Measurements from ENCODE around the gene NECAB2.

NECAB2 gene

DNA sequence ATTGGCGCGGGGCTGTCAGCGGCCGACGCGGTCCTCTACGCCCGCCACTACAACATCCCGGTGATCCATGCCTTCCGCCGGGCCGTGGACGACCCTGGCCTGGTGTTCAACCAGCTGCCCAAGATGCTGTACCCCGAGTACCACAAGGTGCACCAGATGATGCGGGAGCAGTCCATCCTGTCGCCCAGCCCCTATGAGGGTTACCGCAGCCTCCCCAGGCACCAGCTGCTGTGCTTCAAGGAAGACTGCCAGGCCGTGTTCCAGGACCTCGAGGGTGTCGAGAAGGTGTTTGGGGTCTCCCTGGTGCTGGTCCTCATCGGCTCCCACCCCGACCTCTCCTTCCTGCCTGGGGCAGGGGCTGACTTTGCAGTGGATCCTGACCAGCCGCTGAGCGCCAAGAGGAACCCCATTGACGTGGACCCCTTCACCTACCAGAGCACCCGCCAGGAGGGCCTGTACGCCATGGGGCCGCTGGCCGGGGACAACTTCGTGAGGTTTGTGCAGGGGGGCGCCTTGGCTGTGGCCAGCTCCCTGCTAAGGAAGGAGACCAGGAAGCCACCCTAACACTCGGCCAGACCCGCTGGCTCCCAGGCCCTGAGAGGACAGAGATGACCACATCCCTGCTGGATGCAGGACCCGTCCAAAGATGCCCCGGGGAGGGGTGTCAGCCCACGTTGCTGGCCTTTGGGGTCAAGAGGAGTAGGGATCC is 2.4 kb upstream of the NECAB2 start:
- DNase-seq (ENCODE audit: low read depth in 1 of 2, low spot score in 1 of 2): no peak

DNA sequence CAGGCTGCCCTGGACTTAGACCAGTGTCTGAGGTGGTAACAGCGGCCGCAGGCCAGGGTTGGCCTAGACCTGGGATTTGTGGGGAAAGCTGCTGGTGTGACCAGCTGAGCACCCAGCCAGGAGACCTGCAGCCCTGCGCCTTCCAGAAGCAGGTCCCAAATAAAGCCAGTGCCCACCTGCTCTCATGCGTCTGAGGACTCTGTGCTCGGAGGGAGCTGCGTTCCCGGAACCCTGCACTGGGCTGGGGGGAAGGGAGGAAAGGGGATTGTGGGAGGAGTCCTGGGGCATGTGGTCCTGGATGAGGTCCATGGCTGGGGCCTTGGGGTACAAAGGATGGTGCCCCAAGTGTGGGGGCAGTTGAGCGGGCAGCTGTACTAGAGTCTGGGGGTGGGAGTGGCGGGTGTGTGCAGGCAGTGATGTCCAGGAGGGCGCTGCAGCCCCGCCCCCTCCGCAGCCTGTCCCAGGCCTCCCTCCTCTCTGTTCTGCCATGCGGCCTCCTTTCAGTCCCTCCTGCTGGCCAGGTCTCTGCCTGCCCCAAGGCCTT is 1.8 kb upstream of the NECAB2 start:
- DNase-seq (ENCODE audit: low read depth in 1 of 2, low spot score in 1 of 2): no peak

DNA sequence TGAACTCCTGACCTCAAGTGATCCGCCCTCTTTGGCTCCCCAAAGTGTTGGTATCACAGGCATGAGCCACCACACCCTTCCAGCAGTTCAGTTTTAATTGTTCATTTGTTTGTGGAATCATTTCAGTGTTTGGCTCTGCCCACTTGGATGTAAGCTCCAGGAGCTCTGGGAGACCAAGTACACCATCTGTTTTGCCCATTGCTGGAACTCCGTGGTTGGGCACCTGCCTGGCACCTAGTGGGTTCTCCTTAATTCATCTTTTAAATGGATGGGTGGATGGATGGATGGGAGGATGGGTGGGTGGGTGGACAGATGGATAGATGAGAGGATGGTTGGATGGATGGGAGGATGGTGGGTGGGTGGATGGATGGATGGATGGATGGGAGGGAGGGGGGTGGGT is 953 bp upstream of the NECAB2 start:
- no peak for DNase-seq (ENCODE audit: low read depth in 1 of 2, low spot score in 1 of 2)

DNA sequence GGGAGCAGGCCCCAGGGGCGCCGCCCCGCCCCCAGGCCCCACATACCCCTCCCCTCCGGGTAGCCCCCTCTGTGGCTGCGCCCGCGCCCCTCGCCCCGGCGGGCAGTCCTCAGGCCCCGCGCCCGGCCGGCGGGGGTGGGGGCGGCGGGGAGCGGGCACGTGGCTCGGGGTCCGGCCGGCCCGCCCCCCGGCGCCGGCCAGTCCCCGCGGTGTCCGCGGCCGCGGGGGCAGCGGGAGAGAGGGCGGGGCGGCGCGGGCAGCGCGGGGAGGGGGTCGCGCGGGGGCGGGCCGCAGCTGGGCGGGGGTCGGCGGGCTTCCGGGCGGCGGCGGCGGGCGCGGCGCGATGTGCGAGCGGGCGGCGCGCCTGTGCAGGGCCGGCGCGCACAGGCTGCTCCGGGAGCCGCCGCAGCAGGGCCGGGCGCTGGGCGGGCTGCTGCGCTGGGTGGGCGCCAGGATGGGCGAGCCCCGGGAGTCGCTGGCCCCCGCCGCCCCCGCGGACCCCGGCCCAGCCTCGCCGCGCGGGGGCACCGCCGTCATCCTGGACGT is 335 bp downstream of the NECAB2 start:
- DNase-seq (ENCODE audit: low read depth in 1 of 2, low spot score in 1 of 2): no peak

DNA sequence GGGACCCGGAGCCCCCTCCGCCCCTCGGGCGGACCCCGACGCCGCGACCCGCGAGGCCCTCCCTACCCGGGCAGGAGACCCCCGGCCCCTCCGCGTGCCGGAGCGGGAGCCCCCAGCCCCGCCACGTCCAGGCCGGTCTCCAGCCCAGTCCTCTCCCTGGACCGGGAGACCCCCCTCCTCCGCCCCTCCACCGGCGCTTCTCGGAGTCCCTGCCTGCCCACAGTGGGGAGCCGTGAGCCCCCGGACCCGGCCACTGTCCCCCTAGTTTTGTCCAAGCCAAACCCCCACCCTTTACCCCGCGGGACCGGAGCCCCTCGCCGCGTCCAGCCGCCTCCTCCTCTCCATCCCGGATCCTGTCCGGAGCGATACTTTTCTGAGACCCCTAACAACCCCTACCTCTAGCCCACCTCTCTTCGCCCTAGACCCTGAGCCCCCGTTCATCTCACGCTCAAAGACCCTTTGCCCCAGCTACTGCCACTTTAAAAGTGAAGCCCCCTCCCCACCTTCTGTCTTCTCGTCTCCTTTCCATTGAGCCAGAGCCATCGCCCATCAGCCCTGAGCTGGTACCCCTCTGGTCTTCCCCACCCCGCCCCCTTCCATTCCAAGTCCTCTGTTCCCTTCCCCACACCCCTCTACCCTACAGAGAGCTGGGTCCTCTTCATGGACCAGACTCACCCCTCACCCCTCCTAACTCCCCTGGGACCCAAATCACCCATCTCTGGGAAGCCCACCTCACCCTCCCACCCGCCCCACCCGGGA is 1.0 kb downstream of the NECAB2 start:
- DNase-seq (ENCODE audit: low read depth in 1 of 2, low spot score in 1 of 2): no peak

DNA sequence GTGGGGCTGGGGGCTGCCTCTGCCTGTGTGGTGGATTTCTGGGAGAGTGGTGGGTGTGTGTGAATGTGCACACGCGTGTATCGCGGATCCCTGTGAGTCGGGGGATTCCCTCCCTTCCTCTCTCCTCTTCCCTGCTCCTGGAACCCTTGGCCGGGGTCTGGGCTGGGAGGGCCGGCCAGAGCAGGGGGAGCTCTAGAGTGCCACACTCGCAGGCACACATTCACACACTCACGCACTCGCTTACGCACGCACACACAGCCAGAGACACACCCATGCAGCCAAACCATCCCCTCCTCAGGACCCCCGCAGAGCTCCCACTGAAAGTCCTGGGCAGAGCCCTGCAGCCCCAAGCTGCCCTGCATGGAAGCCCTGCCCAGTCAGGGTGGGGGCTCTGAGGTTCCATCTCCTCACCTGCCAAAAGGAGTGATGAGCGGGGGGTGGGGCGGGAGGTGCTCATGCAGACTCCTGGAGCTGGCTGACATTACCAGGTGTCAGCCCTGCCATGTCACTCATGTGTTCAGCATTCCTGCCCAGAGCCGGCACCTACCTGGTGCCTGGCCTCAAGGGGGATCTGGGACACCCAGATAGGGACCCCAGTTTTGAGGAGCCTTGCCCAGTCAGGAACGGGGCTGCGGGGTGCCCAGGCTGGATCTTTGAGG is 1.9 kb downstream of the NECAB2 start:
- no peak for DNase-seq (ENCODE audit: low read depth in 1 of 2, low spot score in 1 of 2)

DNA sequence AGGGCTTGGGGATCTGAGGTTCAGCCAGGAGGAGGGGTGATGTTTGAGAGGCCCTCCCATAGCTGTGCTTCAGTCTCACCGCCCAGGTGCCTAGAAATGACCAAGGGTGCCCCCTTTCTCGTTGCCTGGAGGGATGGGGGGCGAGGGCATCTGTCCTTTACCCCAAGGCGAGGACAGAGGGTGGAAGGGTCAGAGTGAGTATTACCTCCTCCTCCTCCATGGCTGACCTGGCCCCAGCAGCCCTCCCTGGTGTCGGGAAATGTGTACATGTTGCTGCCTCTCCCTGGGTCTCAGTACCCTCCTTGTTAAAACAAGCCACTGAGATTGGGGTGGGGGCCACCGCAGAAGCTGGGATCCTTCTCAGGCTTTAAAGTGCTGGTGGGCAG is 2.4 kb downstream of the NECAB2 start:
- no peak for DNase-seq (ENCODE audit: low read depth in 1 of 2, low spot score in 1 of 2)

DNA sequence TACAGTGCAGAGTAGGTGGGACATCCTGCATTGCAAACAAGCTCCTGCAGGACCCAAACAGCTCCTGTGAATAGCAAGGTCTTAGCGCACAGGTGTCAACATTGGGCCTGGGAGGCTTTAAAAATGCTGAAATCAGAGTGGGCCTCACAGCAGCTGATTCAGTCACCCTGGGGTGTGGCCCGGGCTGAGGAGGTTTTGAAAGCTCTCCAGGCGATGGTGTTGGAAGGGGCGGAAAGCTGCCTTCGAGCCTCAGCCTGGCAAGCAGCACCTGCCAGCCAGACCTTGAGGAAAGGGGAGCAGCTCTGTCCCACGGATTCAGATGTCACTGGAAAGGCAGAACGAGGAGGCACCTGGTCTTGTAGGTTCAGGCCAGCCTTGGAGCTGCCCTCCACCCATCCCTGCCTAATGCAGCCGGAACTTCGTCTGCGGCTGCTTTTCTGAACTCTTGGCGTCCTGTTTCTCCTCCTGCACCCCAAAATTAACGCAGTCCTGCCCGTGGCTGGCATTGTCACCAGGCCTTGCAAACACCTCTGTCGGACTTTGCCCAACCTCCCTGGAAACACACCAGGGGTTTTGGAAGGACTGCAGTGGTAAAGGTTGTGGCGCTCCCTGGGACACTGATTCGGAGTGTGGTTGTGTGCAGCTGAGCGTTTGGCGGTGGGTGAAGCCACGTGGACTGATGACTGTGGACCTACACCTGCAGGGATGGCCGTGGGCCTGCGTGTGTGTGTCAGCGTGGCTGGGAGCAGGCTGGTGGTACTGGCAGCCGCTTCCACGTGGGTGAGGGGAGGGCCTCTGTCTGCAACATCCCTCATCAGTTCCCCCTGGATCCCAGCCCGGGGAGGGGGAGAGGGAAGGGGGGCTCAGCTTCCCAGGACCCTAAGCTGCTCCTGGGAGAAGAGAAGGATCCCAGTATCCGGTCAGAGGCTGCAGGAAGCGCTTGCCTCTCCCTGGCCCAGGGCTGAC is 3.4 kb downstream of the NECAB2 start:
- no peak for DNase-seq (ENCODE audit: low read depth in 1 of 2, low spot score in 1 of 2)

DNA sequence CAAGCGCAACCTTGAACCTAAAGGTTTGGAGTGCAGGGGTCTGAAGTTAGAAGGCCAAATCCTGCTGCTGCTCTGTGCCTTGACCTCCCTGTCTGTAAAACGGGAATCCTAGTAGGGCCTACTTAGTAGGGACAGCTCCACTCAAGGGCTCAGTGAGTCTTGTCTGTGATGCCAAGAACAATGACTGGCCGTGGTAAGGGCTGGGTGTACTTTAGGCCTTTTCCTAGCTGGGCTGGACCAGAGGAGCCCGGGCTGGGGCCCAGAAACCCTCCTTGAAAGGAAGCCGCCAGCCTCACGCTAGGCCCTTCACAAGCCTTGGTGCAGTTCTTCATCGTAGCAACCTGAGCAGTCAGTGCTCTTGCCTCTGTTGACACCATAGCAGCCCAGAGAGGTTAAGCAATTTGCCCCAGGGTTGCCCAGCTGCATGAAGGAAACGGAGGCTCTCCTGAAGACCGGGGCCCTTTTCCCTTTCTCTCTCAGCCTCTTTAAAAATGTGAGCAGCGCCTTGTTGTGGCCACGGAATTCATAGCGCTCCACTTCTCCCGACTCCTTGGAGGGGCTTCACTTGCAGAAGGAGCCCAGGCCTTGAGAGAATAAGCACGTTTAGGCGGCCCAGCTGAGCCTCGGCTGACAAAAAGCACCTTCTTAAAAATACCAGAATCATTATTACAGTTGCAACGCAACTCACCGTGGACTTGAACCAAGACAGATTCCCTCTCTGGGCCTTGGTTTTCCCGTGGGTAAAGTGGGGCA is 4.4 kb downstream of the NECAB2 start:
- no peak for DNase-seq (ENCODE audit: low read depth in 1 of 2, low spot score in 1 of 2)

DNA sequence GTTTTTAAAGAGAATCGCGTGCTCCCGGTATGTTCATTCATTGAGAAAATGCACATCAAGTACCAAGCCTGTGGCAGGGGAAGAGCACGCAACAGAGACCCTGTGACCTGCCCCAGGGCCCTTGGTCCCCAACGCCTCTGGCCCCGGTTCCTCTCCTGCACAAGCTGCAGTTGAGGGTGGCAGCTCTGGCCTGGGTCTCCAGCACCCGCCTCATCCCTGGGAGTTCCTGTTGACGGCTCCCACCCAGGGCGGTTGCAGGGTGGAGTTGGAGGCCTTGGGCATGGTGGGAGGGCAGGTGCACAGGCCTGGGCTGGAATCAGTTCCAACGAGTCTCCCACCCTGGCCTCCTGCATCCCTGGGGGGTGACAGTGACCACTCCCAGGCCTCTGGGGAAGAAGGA is 5.0 kb downstream of the NECAB2 start:
- DNase-seq (ENCODE audit: low read depth in 1 of 2, low spot score in 1 of 2): no peak

DNA sequence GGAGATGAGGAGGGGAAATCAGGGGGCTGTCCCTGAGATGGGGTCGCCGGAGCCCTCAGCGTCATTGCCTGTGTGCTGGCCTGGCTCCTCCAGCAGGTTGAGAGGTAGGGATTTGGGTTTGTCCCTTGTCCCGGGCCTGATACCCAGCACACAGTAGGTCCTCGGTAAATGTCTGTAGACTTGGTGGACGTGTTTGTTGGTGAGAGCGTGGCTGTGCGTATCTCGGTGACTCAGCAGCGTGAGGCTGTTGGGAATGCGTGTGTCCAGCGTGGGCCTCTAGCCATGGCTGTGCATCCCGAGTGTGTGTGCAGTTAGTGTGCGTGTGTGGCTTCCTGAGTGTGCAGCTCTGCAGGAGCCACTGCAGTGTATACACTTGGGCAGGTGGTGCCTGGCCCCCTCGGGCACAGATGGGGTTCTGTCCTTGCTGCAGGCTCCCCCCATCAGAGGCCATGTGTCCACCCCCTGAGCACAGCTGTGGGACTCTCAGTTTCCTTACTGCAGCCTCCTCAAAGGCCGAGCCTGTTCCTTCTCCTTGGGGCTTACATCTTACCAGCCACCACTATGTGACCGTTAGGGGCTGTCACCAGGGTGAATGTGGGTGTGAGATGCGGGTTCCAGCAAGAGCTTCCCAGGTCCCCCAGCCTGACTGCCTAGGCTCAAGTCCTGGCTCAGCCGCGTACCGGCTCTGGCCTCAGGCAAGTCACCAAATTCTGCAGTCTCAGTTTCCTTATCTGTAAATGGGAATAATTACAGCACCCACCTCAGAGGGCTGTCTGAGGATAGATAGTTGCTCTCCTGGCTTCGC is 5.7 kb downstream of the NECAB2 start:
- no peak for DNase-seq (ENCODE audit: low read depth in 1 of 2, low spot score in 1 of 2)

DNA sequence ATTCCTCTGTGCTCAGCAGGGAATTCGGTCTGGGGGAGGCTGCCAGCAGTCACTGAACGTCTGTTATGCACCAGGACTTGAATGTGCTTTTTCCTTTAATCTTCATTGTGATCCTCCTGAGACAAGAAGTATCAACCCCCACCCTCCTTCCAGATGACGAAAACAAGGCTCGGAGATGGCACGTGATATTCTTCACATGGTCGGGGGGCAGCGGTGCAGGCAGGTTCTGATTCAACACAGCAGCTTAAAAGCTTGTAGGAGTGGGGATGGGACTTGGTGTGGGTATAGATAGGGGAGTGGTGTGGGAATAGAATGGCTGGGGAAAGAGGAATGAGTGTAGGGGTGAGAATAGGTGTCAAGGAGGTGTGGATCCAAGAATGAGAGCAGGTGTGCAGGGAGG is 6.4 kb downstream of the NECAB2 start:
- no peak for DNase-seq (ENCODE audit: low read depth in 1 of 2, low spot score in 1 of 2)

DNA sequence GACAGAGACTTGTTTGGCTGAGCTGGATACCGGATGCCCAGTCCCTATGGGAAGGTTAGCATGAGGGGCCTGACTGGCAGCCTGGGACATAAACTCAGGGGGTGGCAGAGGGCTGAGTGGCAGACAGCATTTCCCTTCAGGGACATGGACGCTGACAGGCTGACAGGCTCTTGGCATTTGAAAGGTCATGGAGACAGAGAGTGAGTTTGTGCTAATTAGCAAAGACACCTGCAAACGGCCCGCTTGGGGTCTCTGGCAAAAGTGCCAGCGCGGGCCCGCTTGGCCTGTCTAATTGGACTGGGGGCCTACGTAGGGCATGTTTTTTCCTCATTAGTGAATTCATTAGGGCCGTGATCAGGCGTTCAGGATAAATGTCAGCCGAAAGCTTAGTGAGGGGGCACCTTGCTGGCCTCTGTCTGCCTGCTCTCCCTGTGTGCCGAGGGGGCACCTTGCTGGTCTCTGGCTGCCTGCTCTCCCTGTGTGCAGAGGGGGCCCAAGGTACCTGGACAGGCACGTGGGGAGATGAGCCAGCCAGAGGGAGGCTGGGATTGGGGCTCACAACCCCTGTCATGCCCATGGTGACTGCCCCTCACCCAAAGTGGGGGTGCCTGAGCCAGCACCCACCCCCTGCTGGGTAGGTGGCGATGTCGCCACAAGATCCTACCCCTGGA is 7.7 kb downstream of the NECAB2 start:
- DNase-seq (ENCODE audit: low read depth in 1 of 2, low spot score in 1 of 2): no peak

DNA sequence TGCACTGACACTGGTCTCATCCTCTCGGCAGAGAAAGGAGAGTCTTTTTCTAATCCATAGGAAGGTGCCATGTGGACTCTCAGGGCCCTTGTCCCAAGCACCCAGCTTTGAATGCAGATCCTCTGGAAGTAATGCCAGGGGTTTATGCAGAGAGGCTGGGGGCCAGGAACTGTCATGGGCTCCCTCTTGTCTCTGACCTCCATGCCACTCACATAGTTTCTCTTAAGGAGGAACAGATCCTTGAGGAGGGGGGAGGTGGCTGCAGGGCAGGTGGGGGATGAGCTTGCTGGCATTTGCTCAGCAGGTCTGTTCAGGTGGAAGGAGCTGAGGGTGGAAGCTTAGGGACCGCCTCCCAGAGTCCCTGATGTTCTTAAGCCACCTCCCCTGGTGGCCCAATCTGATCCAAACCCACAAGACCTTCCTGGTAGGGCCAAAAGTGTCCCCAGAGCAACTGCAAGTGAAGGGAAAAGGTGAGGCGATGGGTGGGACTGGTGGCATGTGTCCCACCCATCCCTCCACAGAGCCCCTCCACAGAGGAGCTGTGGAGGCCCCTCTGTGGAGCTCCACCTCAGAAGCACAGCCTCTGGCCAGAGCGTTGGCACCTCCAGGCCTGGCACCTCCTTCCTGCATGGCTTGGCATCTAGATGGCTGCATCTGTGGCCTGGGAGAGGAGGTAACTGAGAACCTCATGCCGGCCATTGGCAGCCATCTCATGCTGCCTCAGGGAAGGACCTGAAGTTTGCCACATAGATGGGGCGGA is 9.2 kb downstream of the NECAB2 start:
- DNase-seq (ENCODE audit: low read depth in 1 of 2, low spot score in 1 of 2): no peak

DNA sequence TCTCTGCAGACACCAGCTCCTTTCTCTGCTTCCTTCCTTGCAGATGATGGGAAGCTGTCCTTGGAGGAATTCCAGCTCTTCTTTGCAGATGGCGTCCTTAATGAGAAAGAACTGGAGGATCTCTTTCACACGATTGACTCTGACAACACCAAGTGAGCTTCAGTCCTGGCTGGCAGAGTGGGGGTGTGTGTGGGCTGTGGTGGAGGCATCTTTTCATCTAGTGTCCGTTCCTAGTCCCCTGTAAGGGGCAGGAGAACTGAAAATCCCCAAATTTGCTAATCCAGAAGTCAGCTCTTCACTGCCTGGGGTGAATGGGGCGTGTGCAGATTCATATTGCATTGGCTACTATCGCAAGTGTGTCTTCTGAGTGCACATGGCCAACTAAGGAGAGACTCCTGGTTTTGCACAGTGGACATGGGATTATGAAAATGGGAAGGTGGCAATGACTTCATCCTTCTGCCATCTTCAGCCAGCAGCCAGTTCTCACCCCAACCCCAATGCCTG is 10.4 kb downstream of the NECAB2 start:
- no peak for DNase-seq (ENCODE audit: low read depth in 1 of 2, low spot score in 1 of 2)

DNA sequence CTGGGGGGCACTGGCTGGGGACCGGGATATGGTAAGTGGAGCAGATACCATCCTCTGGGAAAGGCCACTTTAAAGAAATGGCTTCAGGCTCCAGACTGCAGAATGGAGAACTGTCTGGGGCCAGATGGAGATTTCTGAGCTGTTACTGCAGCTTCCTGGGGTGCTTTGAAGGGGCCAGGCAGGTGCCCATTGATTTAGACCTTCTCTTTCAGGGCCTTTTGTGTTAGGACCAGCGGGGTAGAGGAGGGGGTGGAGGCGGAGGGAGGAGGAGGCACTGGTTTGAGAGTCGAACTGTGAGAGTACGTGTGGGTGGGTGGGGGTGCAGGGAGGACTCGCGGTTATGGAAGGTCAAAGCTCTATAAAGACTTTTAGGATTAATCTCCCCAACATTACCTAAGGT is 11.4 kb downstream of the NECAB2 start:
- DNase-seq (ENCODE audit: low read depth in 1 of 2, low spot score in 1 of 2): no peak

DNA sequence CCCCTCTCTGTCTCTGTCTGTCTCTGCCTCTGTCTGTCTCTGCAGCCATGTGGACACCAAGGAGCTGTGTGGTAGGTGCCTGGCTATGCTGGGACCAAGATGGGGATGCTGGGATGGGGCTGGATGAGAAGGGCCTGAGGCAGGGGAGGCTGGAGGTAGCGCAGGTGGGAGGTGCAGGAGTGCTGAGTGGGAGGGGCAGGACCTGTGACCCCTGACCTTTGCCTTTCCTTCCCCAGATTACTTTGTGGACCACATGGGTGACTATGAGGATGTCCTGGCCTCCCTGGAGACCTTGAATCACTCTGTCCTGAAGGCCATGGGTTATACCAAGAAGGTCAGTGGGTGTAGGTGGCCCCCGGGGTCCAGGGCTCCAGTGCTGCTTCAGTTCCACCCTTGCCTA is 12.8 kb downstream of the NECAB2 start:
- no peak for DNase-seq (ENCODE audit: low read depth in 1 of 2, low spot score in 1 of 2)

DNA sequence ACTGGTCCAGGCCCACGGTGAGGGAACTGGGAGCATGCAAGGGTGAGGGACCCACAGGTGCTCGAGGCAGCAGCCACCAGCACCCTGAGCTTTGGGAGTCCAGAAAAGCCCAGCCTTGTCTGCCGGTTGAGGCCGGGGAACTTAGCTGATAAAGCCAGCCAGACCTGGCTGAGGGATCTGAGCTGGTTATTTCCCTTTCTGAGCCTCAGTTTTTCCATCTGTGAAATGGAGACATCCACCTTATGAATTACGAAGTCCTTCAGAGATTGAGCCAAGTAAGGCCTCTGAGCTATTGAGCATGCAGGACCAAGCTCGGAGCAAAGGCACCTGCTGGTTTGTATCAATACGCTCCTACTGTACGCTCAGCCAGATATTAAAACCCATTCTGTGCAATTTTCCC is 13.8 kb downstream of the NECAB2 start:
- DNase-seq (ENCODE audit: low read depth in 1 of 2, low spot score in 1 of 2): no peak

Measured in stimulated activated CD4-positive, alpha-beta T cell treated with anti-CD3 and anti-CD28 coated beads, Interleukin-15, amount 100 ng/mL, for 1 hour (primary cell).